Sciatic nerve (tissue), 2 donors: ENCODE data around the gene FAM90A26. TPM values are rescaled to one million over a fixed set of nuclear protein-coding genes. Genes with fewer than 3 reads are reported as not detected.
"Not testable (repeated sequence)": the region's sequence is repeated elsewhere in the genome, so short reads cannot be mapped to it uniquely, and the experiment has no call there.

Source experiments
- ATAC-seq: fragments of 200-7000 bp; cut with Tn5 transposase; one replicate; pipeline ENCODE4 v1.9.1; 2020; ENCODE audit warnings: mild to moderate bottlenecking, moderate library complexity
- DNase-seq: peaks from one replicate; pipeline ENCODE4 v3.0.0-alpha.2; 2020; ENCODE audit warnings: low spot score
- intact Hi-C: fragments of 100-400 bp; cut with DNase I; formaldehyde crosslinking; loops from one replicate; pipeline ENCODE4 v1.14.2; 2022
- total RNA-seq: library from RNA; stranded (reverse); fragmentation: NEBNext Ultra II Directional; extraction: Animal tissue kit (Norgen Biotek cat#: 25700); gene quantifications from one replicate; pipeline ENCODE4 v1.2.1, GENCODE V29; 2021
- donor health status: DM: no; HTN: no; CAD: no.
- donor health status: DM: no; HTN: no; CAD: no.

FAM90A26 gene
- total RNA-seq: not detected

- DNase-seq, ATAC-seq, intact Hi-C loops: not testable (repeated sequence)
Measured at GRCh38 chr4:9169791-9170459, at the start of gene FAM90A26. FAM90A26 (plus strand) TSS chr4:9170409; CDS start chr4:9173173, 2,764 bp downstream.

GRCh38 chr4:9122711-9123110 is 47.5 kb upstream of the FAM90A26 start:
- DNase-seq, intact Hi-C loops, ATAC-seq: not testable (repeated sequence)

GRCh38 chr4:9123572-9124007 is 46.6 kb upstream of the FAM90A26 start:
- intact Hi-C loops, ATAC-seq: not testable (repeated sequence)

DNA sequence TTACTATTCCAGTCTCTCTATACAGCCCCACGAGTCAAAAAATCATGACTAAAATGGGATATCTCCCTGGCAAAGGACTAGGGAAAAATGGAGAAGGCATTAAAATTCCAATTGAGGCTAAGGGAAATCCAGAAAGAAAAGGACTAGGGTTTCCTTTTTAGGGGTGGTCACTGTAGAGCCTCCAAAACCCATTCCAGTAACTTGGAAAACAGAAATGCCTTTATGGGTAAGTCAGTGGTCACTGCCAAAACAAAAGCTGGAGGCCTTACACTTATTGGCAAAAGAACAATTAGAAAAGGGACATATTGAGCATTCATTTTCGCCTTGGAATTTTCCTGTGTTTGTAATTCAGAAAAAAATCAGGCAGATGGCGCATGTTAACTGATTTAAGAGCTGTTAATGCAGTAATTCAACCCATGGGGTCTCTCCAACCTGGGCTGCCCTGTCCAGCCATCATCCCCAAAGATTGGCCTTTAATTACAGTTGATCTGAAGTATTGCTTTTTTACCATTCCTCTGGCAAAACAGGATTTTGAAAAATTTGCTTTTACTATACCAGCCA is 44.5 kb upstream of the FAM90A26 start:
- intact Hi-C loops, DNase-seq, ATAC-seq: not testable (repeated sequence)

More at GRCh38 chr4:9123572-9124007, 46.6 kb upstream of the FAM90A26 start:
- peak; percentile 62 for DNase-seq

GRCh38 chr4:9131420-9131819 is 38.8 kb upstream of the FAM90A26 start:
- ATAC-seq, intact Hi-C loops, DNase-seq: not testable (repeated sequence)

DNA sequence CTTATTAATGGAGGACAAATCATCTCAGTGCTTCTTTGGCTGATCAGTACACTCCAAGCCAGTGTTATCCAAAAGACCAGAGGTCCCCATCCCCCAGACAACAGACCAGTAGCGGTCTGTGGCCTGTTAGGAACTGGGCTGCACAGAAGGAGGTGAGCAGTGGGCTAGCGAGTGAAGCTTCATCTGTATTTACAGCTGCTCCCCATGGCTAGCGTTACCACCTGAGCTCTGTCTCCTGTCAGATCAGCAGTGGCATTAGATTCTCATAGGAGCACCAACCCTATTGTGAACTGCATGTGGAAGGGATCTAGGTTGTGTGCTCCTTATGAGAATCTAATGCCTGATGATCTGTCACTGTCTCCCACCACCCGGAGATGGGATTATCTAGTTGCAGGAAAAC is 37.4 kb upstream of the FAM90A26 start:
- DNase-seq, intact Hi-C loops, ATAC-seq: not testable (repeated sequence)

GRCh38 chr4:9134011-9134410 is 36.2 kb upstream of the FAM90A26 start:
- DNase-seq, ATAC-seq, intact Hi-C loops: not testable (repeated sequence)

- ATAC-seq, intact Hi-C loops: not testable (repeated sequence)
- peak; percentile 73 for DNase-seq
Measured at GRCh38 chr4:9134556-9134955, 35.7 kb upstream of the FAM90A26 start.

GRCh38 chr4:9141050-9141449 is 29.2 kb upstream of the FAM90A26 start:
- ATAC-seq, intact Hi-C loops, DNase-seq: not testable (repeated sequence)

GRCh38 chr4:9142786-9143185 is 27.4 kb upstream of the FAM90A26 start:
- ATAC-seq: not testable (repeated sequence)

GRCh38 chr4:9143421-9144080 is 26.7 kb upstream of the FAM90A26 start:
- intact Hi-C loops: no loop called here
- ATAC-seq: no peak
- no peak for DNase-seq

More at GRCh38 chr4:9142786-9143185, 27.4 kb upstream of the FAM90A26 start:
- intact Hi-C loops, DNase-seq: not testable (repeated sequence)

GRCh38 chr4:9146967-9147366 is 23.2 kb upstream of the FAM90A26 start:
- intact Hi-C loops: no loop called here
- ATAC-seq: no peak
- no peak for DNase-seq

DNA sequence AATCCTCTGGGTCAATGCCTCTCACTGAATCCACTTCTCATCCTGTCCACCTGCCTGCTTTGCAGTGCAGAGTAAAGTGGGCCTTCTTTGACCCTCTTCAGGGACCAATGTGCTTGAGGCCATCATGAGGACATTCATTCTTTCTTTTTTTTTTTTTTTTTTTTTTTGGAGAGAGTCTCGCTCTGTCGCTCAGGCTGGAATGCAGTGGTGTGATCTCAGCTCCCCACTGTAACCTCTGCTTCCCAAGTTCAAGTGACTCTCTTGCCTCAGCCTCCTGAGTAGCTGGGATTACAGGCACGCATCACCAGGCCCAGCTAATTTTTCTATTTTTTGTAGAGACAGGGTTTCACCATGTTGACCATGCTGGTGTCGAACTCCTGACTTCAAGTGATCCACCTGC is 22.8 kb upstream of the FAM90A26 start:
- intact Hi-C loops, DNase-seq, ATAC-seq: not testable (repeated sequence)

DNA sequence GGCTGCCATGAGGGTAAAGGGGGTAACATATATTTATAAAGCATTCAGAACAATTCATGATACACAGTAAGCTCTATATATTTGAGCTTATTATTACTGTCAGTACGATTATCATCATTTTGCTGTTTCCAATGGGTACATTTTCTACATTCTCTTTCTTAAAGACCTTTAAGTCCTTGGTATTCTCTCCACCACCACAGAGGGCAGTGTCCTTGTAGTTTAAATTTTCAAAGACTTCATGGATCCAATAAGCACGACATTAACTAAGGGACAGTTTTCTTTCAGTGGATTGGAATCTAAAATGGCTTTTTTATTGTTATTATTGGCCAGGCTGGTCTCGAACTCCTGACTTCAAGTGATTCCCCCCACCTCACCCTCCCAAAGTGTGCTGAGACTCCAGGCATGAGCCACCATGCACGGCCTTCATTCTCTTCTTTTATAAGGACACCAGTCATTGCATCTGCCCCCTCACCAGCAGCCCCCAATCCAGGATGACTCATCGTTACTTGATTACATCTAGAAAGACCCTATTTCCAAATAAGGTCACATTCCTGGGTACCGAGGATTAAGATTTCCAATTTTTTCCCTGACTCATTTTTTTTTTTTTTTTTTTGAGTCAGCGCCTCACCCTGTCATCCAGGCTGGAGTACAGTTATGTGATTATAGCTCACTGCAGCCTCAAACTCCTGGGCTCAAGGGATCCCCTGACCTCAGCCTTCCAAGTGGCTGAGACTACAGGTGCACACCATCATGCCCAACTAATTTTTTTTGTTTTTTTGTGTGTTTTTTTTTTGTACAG is 21.4 kb upstream of the FAM90A26 start:
- intact Hi-C loops, DNase-seq, ATAC-seq: not testable (repeated sequence)

GRCh38 chr4:9151809-9152179 is 18.4 kb upstream of the FAM90A26 start:
- DNase-seq, ATAC-seq, intact Hi-C loops: not testable (repeated sequence)

- ATAC-seq: peak; percentile 98
- peak; percentile 99 for DNase-seq
- intact Hi-C loops: not testable (repeated sequence)
Measured at GRCh38 chr4:9152180-9153007, 17.8 kb upstream of the FAM90A26 start.

- ATAC-seq: peak; percentile 100
- peak; percentile 99 for DNase-seq
- intact Hi-C loops: not testable (repeated sequence)
Measured at GRCh38 chr4:9153008-9153570, 17.1 kb upstream of the FAM90A26 start.
